GM19023 (cell line): ENCODE results near the gene DGKH.
A peak's percentile ranks its signal among the peaks of the same experiment; 100 is the strongest.
"Not testable (repeated sequence)": the region's sequence is repeated elsewhere in the genome, so short reads cannot be mapped to it uniquely, and the experiment has no call there.

Experiments
- ATAC-seq: cut with Tn5 transposase; IDR thresholded peaks from one replicate; pipeline ENCODE4 v1.9.1; 2021; ENCODE audit warnings: mild to moderate bottlenecking, moderate library complexity; ENCODE audit not compliant: unreplicated experiment

Gene DGKH

DNA sequence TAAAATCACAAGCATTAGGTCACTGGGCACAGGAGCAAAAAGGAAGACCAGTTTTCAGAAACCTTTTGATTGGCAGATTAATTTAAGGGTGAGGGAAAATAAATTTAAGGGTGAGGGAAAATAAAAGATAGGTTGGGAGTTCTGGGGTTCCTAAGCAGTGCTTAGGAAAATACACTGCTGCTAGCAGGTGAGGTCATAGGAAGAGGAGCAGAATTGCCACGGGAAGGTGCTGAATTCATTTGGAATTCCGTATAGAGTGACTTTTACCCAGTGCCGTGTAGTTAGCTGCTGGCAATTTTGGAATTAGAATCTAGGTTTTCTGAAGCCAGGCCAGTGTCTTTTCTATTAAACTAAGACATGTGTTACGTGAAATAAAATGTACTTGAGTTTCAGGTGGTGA lies 59.8 kb downstream of the DGKH start:
- no peak for ATAC-seq

DNA sequence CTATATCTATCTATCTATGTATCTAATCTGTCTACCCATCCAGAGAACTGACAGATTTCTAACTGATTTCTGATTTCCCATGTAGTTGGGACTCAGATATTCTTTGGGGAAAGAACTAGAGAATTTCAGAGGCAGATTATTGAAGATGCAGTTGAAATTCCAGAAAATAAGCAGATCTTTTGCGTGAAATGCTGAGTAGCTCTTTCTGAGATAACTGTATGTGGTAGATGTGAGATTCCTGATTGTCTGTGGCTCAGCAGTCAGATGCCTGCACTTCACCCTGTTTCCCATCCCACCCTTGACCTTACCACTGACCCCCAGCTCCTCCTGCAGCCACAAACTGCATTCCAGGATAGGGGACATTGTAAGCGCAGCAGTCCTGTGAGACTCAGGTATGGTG lies 61.5 kb downstream of the DGKH start:
- ATAC-seq = no peak

DNA sequence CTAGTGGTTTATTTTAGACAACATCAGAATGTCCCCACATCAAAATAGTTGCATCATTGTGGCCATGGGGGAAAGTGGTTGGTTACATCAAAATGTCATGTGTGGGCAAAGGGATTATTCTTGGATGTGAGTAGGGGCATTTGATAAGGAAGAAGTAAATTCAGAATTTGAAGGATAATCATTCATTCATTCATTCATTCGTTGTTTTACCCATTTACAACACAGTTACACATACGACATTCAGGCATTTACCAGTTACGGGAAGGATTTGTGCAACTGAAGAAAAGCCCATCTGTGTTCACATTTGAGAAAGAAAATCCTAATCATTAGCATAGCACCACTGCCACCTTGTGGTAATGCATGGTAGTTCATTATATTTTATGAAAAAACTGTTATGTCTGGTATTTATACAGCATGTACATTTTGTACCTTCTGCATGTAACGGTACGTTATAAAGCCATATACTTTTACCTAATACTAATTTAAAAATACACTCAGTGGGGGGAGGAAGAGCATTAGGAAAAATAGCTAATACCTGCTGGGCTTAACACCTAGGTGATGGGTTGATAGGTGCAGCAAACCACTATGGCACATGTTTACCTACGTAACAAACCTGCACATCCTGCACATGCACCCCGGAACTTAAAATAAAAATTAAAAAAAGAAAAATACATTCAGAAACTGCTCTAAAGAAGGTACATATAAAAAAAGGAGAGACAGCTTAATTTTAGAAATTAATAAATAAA lies 62.1 kb downstream of the DGKH start:
- ATAC-seq = no peak

DNA sequence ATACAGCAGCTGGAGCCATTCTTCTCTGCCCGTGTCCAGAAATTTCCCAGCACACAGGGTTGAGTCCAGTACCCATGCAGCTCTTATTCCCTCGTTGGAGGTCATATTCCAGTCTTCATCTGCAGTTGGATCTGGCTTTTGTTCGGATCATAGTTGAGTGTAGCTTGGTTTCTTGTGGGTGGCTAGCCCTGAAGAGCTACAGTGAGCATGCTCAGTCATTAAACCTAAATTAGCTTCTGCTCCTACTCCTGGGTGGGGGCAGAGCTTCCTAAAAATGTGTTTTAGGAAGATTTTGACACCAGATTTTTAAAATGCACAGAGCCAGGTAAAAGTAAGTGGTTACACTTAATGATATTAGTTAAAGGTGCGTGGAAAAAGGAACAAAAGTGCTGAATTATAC lies 64.4 kb downstream of the DGKH start:
- no peak for ATAC-seq

DNA sequence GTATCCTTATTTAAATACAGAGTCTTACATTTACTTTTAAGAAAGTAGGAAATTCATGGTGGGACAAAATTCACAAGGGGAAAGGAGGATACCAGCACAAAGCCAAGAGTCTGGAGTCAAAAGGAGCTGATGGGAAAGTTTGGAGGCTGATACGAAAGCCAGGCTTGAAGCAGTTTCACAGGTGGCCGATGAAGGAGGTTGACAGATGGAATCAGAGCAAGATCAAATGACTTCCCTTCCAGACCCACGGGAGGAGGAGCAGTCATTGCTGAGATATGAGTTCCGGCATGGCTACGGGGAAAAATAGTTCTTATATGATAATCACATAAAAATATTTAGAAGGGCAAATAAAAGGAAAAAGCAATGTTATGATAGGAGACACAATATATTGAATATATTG lies 65.0 kb downstream of the DGKH start:
- no peak for ATAC-seq

DNA sequence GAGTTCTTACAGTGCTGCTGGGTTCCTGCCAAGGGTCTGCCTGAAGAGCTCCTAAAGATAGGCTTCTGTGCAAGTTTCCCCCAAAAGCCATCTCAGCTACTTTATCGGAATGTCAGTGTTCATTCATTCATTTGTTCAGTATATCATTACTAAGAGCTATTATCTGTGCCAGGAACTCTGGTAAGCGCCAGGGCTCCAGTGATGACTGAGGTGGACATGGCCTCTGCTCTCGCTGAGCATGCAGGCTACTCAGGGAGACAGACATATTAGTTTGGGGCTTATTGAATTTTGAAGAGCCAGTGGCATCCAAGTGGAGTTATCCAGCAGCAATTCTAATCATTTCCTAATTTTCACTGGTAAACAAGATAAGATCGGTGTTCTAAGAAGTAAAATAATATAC lies 65.8 kb downstream of the DGKH start:
- no peak for ATAC-seq

DNA sequence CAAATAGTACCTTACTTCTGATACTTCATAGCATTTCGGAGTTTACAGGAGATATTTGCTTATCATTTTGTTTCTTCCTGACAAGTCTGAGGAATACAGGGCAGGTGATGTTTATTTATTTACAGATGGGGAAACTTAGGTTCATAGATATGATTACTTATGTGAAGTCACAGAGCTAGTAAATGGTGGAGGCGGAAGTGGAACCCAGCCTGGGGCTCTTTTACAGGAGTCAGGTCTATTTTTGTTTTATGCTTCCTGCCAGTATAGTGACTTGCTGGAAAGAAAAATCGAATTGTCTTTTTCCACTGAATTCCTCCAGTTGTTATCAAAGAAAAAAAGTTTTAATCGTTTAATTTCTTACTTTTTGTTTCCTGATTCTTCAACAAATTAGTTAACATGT lies 66.5 kb downstream of the DGKH start:
- ATAC-seq = no peak

DNA sequence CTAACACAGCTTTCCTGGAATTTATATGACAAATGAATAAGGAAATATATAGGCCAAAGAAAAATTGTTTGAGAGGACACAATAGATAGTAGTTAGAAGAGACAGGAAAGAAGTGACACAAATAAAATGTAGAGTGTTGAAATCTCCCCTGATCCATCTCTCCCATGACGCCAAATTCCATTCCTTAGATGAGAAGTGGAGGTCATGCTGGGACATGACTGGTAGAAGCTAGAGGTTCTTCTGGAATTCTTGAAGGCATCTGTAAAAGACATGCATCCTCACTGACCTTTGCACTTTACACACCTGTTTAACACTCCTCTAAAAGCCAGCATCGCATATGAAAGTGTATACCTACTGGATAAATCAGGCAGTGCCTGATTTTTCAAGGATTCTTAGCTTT lies 67.8 kb downstream of the DGKH start:
- ATAC-seq = no peak

DNA sequence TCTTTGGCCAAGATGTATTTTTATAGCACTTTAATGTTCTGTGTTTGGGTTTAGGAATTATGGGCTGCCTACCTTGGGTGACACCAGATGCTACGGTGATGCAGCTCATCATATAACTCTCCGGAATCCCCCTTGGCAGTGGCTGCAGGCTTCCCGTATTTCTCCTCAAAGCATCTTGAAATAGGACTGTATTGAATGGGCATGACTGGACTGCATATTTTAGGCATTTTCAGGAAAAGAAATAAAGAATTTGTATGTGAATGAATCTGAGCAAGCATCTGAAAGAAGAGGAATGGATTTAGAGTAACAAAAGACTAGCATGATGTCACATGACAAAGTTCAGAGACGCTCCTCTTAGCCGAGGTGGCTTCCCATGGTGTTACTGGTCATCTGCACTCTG lies 70.6 kb downstream of the DGKH start:
- ATAC-seq = no peak

DNA sequence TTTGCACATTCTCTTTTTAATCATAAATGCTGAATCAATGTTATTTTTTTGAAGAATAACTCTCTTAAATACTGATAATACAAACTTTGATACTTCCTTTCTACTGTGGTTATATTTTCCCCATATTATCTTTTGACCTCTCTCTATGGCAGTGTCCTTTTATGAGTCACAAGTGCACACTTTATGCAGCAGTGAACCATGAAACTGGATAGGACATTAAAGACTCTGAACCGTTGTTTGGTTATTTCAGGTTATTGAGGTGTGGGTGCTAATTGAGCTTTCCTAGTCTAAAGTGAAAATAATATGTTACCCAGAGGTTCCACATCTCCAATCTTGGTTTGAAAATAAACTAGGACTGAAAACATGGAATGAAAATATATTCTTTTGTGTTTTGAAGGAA lies 71.4 kb downstream of the DGKH start:
- ATAC-seq = no peak

DNA sequence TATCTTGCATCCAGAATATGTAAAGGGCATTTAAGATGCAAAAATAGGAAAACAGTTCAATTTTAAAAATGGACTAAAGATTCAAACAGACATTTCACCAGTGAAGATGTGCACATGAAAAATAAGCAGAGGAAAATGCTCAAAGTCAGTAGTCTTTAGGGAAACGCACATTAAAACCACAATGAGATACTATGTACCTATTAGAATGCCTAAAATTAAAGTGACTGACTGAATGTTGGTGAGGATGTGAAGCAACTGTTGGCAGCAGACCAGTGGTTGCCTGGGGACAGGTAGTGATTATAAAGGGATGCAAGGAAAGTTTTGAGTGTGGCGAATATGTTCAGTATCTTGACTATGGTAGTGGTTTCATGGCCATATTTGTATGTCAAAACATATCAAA lies 75.2 kb downstream of the DGKH start:
- no peak for ATAC-seq

DNA sequence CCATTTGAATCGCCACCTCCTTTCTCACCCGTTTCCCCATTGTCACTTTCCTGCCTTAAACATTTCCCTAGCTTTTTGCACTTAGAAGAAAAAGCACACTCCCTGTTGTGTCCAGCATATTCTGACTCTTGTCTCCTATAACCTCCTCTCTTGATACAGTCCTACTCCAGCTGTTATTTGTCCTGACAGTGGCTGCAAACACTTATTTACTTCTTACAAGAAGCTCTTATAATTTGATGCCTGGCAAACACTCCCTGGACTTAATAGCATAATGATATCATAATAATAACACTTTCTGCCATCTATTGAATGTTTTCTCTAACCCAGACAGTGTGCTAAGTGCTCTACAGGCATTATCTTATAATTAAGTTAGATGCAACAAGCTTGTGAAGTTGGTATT lies 76.6 kb downstream of the DGKH start:
- ATAC-seq = no peak

DNA sequence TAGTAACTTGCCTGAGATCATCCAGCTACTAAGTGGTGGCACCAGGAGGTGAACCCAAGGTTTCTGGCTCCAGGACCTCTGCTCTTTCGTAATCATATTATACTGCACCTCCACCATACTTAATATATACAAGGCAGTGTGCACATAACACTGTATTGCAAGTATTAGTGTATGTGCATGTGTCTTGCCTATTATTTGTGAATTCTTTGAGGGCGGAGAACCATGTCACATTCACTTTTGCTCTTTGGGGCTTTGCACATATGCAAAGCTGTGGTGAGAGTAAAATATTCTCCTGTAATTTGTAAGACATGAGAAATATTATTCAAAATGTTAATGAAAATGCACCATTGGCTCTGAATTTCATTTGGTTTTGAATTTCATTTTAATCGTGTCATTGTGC lies 78.6 kb downstream of the DGKH start:
- ATAC-seq = no peak

DNA sequence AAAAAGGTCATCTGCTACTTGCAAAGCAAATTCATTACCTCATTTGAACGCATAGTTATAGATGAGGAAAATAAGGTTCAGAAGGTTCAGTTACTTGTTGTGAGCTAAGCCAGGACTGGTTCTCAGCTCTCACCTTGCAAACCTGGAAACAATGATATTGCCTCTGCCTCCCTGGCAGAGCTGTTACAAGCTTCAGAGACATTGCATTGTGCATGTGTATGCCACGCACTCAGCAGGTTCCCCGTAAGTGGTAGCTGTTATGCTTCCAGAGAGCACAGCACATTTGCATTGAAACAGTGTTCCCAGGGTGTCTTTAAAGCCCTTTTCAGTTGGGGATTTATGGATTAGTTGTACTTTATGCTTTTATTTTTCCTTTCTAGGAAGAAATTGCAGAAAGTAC lies 80.6 kb downstream of the DGKH start:
- no peak for ATAC-seq

DNA sequence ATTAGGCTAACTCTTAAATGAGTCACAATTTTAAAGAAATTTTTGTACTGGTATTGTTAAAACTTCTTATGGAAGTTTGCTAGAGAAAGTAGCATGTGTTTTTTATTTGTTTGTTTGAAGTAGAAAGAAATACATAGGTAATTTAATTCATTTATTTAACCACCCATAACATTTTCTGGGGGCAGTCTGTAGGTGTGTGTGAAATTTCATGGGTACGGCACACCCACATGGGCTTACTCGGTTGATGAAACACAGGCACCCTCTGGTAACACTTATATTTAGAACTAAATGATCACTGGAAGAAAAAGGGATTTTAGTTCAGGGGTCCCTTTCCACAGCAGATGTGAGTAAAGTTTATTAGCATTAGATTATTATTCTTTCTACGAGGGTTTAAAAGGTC lies 88.1 kb downstream of the DGKH start:
- ATAC-seq = no peak

DNA sequence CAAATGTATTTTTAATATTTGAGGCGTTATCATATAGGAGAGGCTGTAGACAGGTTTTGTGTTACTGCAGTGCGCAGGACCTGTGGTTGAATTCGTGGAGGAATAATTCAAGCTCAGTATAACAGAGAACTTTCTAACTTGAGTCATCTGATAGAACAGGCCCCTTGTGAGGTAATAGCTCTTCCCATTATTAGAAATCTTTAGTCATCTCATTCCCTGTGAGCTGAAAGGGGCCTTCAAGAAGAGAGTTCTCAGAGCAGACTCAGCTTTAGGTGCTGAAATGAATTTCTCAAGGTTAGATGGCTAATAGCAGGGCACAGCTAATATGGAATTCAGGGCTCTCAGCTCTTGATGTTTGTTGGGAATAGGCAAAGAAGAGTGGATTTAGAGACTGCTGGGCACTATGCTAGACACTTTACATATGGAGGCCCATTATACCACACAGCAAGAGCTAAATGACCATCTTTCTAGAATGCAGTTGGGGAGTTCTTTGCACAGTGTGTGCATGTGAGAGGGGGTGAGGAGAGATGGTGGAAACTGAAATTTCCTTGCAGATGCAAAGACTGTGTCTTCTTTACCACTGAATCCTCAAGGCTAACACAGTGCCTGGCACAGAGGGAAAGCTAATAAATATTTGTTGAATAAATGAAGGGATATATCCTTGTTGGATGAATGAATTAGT lies 89.5 kb downstream of the DGKH start:
- peak; percentile 51 for ATAC-seq

DNA sequence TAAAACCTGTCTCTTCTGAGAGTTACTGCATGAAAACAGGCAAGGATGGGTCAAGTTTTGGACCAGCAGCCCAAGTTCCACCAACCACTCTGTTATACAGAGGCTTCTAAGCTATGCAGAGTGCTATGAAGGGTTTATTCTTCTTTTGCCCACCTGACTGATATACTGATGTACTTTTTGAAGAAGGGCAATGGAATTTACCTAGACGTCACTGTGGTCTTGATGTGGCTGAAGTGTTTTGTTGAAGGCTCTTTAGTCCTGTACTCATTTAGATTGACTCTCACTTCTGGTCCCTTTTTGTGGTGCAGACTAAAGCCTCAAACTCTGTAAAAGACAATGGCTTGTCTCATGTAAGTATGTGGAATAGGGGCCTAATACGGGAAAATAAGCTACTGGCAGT lies 92.0 kb downstream of the DGKH start:
- ATAC-seq = no peak

DNA sequence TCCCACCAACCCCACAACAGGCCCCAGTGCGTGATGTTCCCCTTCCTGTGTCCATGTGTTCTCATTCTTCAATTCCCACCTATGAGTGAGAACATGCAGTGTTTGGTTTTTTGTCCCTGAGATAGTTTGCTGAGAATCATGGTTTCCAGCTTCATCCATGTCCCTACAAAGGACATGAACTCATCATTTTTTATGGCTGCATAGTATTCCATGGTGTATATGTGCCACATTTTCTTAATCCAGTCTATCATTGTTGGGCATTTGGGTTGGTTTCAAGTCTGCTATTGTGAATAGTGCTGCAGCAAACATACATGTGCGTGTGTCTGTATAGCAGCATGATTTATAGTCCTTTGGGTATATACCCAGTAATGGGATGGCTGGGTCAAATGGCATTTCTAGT lies 92.6 kb downstream of the DGKH start:
- ATAC-seq = not testable (repeated sequence)

DNA sequence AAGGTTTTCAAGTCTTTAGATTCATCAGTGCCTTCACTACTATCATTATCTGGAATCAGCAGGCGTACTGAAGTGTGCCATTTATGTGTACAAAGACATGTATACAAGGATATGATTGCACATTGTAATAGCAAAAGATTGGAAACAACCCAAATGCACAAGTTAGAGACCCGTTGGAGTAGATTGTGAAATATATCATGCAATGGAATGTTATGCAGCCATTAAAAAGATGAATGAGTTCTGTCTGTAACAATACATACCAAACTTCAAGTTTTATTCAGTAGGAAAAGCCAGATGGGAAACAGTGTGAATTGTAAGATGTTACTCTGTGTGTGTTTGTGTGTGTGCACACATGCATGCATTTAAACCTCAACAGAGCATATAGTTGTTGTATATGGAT lies 97.9 kb downstream of the DGKH start:
- no peak for ATAC-seq

DNA sequence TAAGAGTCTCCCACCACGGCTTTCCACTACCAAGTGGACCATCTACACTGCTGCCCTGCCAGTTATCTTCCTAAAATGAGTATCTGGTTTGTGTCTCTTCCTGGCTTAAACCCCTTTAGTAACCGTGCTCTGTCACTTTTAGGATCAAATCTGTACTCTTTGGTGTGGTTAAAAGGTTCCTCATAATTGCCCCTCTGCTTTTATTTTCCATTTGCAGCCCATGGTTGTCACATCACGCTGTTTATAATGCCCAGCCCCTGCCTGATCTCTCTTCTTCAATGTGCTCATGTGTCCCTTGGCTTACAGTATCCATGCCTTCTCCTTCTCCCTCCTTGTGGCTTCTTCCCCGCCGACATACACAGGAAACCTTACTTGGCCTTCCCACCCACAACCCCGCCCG lies 100.1 kb downstream of the DGKH start:
- ATAC-seq = no peak

DNA sequence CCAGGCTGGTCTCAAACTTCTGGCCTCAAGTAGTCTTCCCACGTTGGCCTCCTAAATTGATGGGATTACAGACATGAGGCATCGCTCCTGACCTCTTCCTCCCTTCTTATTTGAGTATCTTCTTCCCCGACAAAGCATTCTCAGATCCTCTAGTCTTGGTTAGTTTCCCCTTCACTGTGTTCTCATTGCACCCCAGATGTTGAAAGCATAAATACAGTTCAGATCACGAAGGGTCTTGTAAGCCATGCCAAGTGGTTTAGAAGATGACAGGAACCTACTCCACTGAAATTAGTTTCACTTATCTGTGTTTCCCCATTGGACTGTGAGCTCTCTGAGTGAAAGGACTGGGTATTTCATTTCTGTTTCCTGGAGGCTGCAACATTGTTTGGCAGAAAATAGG lies 100.7 kb downstream of the DGKH start:
- ATAC-seq = no peak

DNA sequence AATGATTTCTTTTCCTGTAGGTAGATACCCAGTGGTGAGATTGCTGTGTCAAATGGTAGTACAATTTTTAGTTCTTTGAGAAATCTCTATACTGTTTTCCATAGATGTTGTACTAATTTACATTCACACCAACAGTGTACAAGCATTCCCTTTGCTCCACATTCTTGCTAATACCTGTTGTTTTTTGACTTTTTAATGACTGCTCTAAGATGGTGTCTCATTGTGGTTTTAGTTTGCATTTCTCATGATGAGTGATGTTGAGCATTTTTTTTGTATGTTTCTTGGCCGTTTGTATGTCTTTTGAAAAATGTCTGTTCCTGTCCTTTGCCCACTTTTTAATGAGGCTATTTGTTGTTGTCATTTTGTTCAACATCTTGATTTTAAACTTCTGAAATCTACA lies 103.3 kb downstream of the DGKH start:
- ATAC-seq = no peak

DNA sequence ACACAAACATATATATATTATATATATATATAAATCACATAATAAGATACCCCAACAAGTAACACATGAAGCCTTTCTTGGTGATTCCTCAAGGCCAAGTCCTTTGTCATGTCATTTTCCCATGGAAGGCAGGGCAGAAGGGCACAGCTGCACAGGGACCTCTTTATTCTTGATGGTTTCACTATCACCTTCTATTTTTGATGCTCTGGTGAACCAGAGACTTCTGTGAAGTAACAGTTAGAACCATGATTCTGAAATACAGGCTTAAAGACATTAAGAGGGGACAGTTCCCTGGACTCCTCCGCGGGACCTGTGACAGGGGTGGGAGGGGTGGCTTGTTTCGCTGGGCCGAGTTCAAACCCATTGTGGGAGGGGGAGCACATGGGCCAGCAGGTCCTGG lies 104.0 kb downstream of the DGKH start:
- no peak for ATAC-seq
